CD4-positive, alpha-beta memory T cell (primary cell): ENCODE data around the gene ERC1. TPM values are rescaled to one million over a fixed set of nuclear protein-coding genes. Genes with fewer than 3 reads are reported as not detected.
A peak's percentile ranks its signal among the peaks of the same experiment; 100 is the strongest.
"Not testable (repeated sequence)": the region's sequence is repeated elsewhere in the genome, so short reads cannot be mapped to it uniquely, and the experiment has no call there.

Source experiments
- CTCF ChIA-PET: fragments of 350-600 bp; sonication (Branson Sonifier 250); formaldehyde crosslinking; loops from one replicate; lab custom pipeline; 2021; ENCODE audit warnings: inconsistent platforms; ENCODE audit not compliant: partially characterized antibody; lab: Charles Lee
- POLR2A ChIA-PET: fragments of 350-600 bp; sonication (Branson Sonifier 250); formaldehyde crosslinking; loops from one replicate; lab custom pipeline; 2021; ENCODE audit not compliant: partially characterized antibody; lab: Charles Lee
- DNase-seq, 5 donors: peaks; one replicate each; pipeline versions ENCODE4 v3.0.0 to v3.0.0-alpha.2; 2020 to 2022; ENCODE audit warnings: mixed read lengths in 1 of 5
- H3K27ac ChIP-seq: one replicate; pipeline ENCODE4 v1.7.0; 2013; ENCODE audit warnings: low read depth, low read length
- H3K27me3 ChIP-seq: 2 replicates; pipeline ENCODE4 v1.7.0; 2013; ENCODE audit warnings: mild to moderate bottlenecking, low read length, moderate library complexity; ENCODE audit not compliant: insufficient read depth
- H3K36me3 ChIP-seq: 2 replicates; pipeline ENCODE4 v1.7.0; 2013; ENCODE audit warnings: mild to moderate bottlenecking, low read length, moderate library complexity; ENCODE audit not compliant: insufficient read depth
- H3K4me1 ChIP-seq: 2 replicates; pipeline ENCODE4 v1.7.0; 2013; ENCODE audit warnings: mild to moderate bottlenecking, low read length, moderate library complexity; ENCODE audit not compliant: insufficient read depth
- H3K4me3 ChIP-seq, 2 donors: one replicate each; pipeline ENCODE4 v1.7.0; 2013; ENCODE audit warnings: low read length in 2 of 2, mild to moderate bottlenecking in 1 of 2
- H3K9me3 ChIP-seq, 2 donors: one replicate each; pipeline ENCODE4 v1.7.0; 2013; ENCODE audit warnings: low read length in 2 of 2, control low read depth in 1 of 2; ENCODE audit not compliant: control insufficient read depth in 1 of 2
- H3K27ac Mint-ChIP-seq, 7 donors: one replicate each; pipeline ENCODE4 v1.8.0; 2020 to 2021; ENCODE audit warnings: mixed read lengths in 7 of 7, mild to moderate bottlenecking in 6 of 7, inconsistent platforms in 3 of 7, moderate library complexity in 3 of 7
- H3K27me3 Mint-ChIP-seq, 2 donors: one replicate each; pipeline ENCODE4 v1.8.0; 2020 to 2021; ENCODE audit warnings: mixed read lengths in 2 of 2
- H3K36me3 Mint-ChIP-seq, 2 donors: one replicate each; pipeline ENCODE4 v1.8.0; 2020 to 2021; ENCODE audit warnings: mixed read lengths in 2 of 2, inconsistent platforms in 1 of 2, mild to moderate bottlenecking in 1 of 2
- H3K4me1 Mint-ChIP-seq, 4 donors: one replicate each; pipeline ENCODE4 v1.8.0; 2020 to 2021; ENCODE audit warnings: mixed read lengths in 4 of 4, mild to moderate bottlenecking in 1 of 4
- H3K4me3 Mint-ChIP-seq, 8 donors: one replicate each; pipeline ENCODE4 v1.8.0; 2020 to 2021; ENCODE audit warnings: mixed read lengths in 8 of 8, mild to moderate bottlenecking in 7 of 8, moderate library complexity in 6 of 8, inconsistent platforms in 3 of 8
- H3K9me3 Mint-ChIP-seq, 8 donors: one replicate each; pipeline ENCODE4 v1.8.0; 2020 to 2021; ENCODE audit warnings: mixed read lengths in 8 of 8, mild to moderate bottlenecking in 5 of 8, inconsistent platforms in 3 of 8, moderate library complexity in 1 of 8
- intact Hi-C: fragments of 100-400 bp; cut with micrococcal nuclease; formaldehyde crosslinking; loops from one replicate; pipeline ENCODE4 v1.15.1; 2023
- polyA plus RNA-seq, 2 donors: library from polyadenylated mRNA; unstranded; fragments of 300-500 nt; fragmentation: Illumina TruSeq; gene quantifications; one replicate each; pipeline ENCODE4 v1.2.3, GENCODE V29; 2021
- total RNA-seq, 2 experiments: library from RNA; stranded (reverse); gene quantifications; one replicate each; pipeline ENCODE4 v1.2.3, GENCODE V29; 2021

Gene ERC1
- total and polyA plus RNA-seq, 4 experiments from 2014 or later = 4.0 to 41.7 (median 28.7) TPM

- Mint-ChIP-seq H3K27me3 (no peaks in the 10 kb centered on the region), H3K9me3 (peaks cover 0 to 5% (median 1%) of the 10 kb centered on the region in 8 donors), H3K4me3 (no peak overlapping the region), H3K27ac (peak overlapping the region in 4 of 7 donors; percentile 24 to 69 (median 45)), H3K36me3 (peaks cover 25 to 38% of the 10 kb centered on the region in 2 donors), H3K4me1 (no peaks in the 10 kb centered on the region)
- H3K36me3 ChIP-seq = no peaks in the 10 kb centered on the region
- intact Hi-C loops = no loop called here
- H3K9me3 ChIP-seq = no peaks in the 10 kb centered on the region
- peak in 1 of 5 donors; percentile 4 for DNase-seq
- ChIA-PET CTCF (no interaction called here), POLR2A (no interaction called here)
- H3K27ac ChIP-seq = no peak overlapping the region
- no peaks in the 10 kb centered on the region for H3K27me3 ChIP-seq
- no peak overlapping the region for H3K4me3 ChIP-seq
- H3K4me1 ChIP-seq = no peaks in the 10 kb centered on the region
These were observed 318.6 kb downstream of the ERC1 start for GRCh38 chr12:1309613-1310012.

GRCh38 chr12:1310653-1311052, 319.6 kb downstream of the ERC1 start:
- Mint-ChIP-seq H3K36me3 (peaks cover 29 to 40% of the 10 kb centered on the region in 2 donors), H3K27ac (no peak overlapping the region)
- no peak for DNase-seq

DNA sequence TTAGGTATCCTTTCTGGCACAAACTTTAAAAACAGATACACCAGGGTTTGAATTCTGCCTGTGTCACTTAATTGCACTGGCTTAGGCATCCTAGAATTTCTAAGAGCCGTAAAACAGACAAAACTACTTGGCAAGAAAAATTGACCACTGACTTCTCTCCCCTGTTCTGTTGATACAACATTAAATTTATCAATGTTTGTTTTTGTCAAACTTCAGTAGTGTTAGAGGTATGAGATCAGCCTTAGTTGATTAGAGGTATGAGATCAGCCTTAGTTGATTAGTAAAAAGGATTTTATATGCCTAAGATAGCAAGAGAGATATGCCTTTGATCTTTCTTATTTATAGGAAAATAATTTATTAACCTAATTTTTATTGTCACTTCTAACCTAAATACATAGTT, 320.1 kb downstream of the ERC1 start:
- Mint-ChIP-seq H3K4me1 (no peaks in the 10 kb centered on the region), H3K36me3 (peaks cover 31 to 40% of the 10 kb centered on the region in 2 donors), H3K27me3 (no peaks in the 10 kb centered on the region), H3K4me3 (no peak overlapping the region), H3K9me3 (peaks cover 0 to 8% (median 3%) of the 10 kb centered on the region in 8 donors), H3K27ac (no peak overlapping the region)
- intact Hi-C loops = no loop called here
- no peak for DNase-seq
- Histone ChIP-seq H3K36me3 (no peaks in the 10 kb centered on the region), H3K4me3 (no peak overlapping the region), H3K9me3 (no peaks in the 10 kb centered on the region), H3K4me1 (no peaks in the 10 kb centered on the region), H3K27me3 (no peaks in the 10 kb centered on the region), H3K27ac (no peak overlapping the region)
- CTCF ChIA-PET = interaction anchor here (1.0 kb wide), 1 partner anchor 13 kb away, joined by 3 read pairs; no protein-coding TSS in a partner anchor
- POLR2A ChIA-PET = no interaction called here

More at GRCh38 chr12:1310653-1311052, 319.6 kb downstream of the ERC1 start:
- intact Hi-C loops = no loop called here
- H3K9me3 ChIP-seq = no peaks in the 10 kb centered on the region
- no peaks in the 10 kb centered on the region for H3K27me3 ChIP-seq
- H3K4me1 ChIP-seq = no peaks in the 10 kb centered on the region
- H3K27ac ChIP-seq = no peak overlapping the region
- H3K4me3 ChIP-seq = no peak overlapping the region
- Mint-ChIP-seq H3K9me3 (peaks cover 0 to 8% (median 3%) of the 10 kb centered on the region in 8 donors), H3K4me1 (no peaks in the 10 kb centered on the region), H3K27me3 (no peaks in the 10 kb centered on the region), H3K4me3 (no peak overlapping the region)
- ChIA-PET POLR2A (no interaction called here), CTCF (interaction anchor here (0.6 to 1.0 kb wide), 2 partner anchors 12 to 973 kb away, joined by 3 read pairs; no protein-coding TSS in a partner anchor)
- H3K36me3 ChIP-seq = no peaks in the 10 kb centered on the region

- Mint-ChIP-seq H3K27ac (no peak overlapping the region), H3K4me3 (no peak overlapping the region), H3K27me3 (no peaks in the 10 kb centered on the region), H3K36me3 (peaks cover 33 to 41% of the 10 kb centered on the region in 2 donors), H3K9me3 (peaks cover 0 to 11% (median 3%) of the 10 kb centered on the region in 8 donors), H3K4me1 (no peaks in the 10 kb centered on the region)
- intact Hi-C loops = no loop called here
- ChIA-PET POLR2A (no interaction called here), CTCF (no interaction called here)
- H3K27ac ChIP-seq = no peak overlapping the region
- H3K36me3 ChIP-seq = no peaks in the 10 kb centered on the region
- no peaks in the 10 kb centered on the region for H3K27me3 ChIP-seq
- no peaks in the 10 kb centered on the region for H3K9me3 ChIP-seq
- no peaks in the 10 kb centered on the region for H3K4me1 ChIP-seq
- no peak overlapping the region for H3K4me3 ChIP-seq
- DNase-seq = no peak
These were observed 322.9 kb downstream of the ERC1 start for GRCh38 chr12:1313906-1314305.

GRCh38 chr12:1314523-1314922, 323.5 kb downstream of the ERC1 start:
- Histone ChIP-seq H3K4me1 (no peaks in the 10 kb centered on the region), H3K4me3 (no peak overlapping the region), H3K9me3 (no peaks in the 10 kb centered on the region), H3K36me3 (no peaks in the 10 kb centered on the region), H3K27ac (no peak overlapping the region), H3K27me3 (no peaks in the 10 kb centered on the region)
- Mint-ChIP-seq H3K36me3 (peaks cover 33 to 39% of the 10 kb centered on the region in 2 donors), H3K27ac (no peak overlapping the region), H3K4me1 (no peaks in the 10 kb centered on the region), H3K9me3 (peaks cover 0 to 11% (median 3%) of the 10 kb centered on the region in 8 donors), H3K27me3 (no peaks in the 10 kb centered on the region), H3K4me3 (no peak overlapping the region)
- ChIA-PET POLR2A (no interaction called here), CTCF (no interaction called here)
- no peak for DNase-seq
- intact Hi-C loops = no loop called here

GRCh38 chr12:1316991-1317390, 326.0 kb downstream of the ERC1 start:
- H3K27ac ChIP-seq, H3K27me3 Mint-ChIP-seq, H3K4me1 Mint-ChIP-seq, POLR2A ChIA-PET, H3K36me3 ChIP-seq, intact Hi-C loops, H3K4me3 Mint-ChIP-seq, H3K4me1 ChIP-seq, H3K27me3 ChIP-seq, H3K9me3 ChIP-seq, DNase-seq, H3K4me3 ChIP-seq, H3K27ac Mint-ChIP-seq: not testable (repeated sequence)
- Mint-ChIP-seq H3K36me3 (peaks cover 25 to 36% of the 10 kb centered on the region in 2 donors), H3K9me3 (peaks cover 0 to 11% (median 3%) of the 10 kb centered on the region in 8 donors)
- CTCF ChIA-PET = interaction anchor here (1.1 kb wide), 1 partner anchor 10 kb away, joined by 4 read pairs; no protein-coding TSS in a partner anchor

DNA sequence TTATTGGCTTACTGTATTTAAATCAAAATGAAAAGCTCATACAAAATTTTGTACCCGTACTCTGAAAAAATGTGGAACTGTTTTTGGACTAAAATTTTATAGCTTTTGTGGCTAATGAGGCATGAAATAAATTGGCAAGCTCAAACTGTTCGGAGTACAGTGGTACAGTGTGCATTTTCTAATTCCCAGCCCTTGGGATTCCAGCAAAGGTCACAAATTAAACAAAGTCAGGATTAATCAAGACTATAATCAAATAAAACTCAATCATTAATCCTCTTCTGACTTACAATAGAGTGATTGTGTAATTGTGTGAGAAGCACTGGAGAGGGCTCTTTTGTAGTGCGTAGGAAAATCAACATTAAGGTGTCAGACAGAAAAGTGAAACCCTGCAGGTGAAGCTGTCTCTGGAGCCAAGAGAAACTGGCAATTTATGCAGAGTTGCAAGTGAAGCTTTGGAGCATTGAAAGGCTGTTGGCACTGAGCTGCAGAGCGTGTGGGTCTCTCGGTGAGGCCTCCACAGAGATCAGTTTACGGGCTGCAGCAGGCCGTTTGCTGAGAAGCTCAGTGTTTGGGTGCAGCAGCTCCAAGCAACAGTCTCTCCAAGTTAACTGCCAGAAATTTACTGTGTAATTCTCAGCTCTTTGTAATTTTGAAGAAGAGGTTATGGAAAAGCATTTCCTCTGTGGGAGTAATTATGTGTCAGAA, 327.5 kb downstream of the ERC1 start:
- H3K36me3 Mint-ChIP-seq = peaks cover 12 to 22% of the 10 kb centered on the region in 2 donors
- CTCF ChIA-PET = interaction anchor here (1.1 kb wide), 1 partner anchor 12 kb away, joined by 4 read pairs; no protein-coding TSS in a partner anchor
- peaks cover 0 to 11% (median 3%) of the 10 kb centered on the region in 8 donors for H3K9me3 Mint-ChIP-seq
- peaks cover 0 to 4% (median 0%) of the 10 kb centered on the region in 4 donors for H3K4me1 Mint-ChIP-seq
- intact Hi-C loops = no loop called here
- no peak overlapping the region for H3K4me3 ChIP-seq
- H3K27ac Mint-ChIP-seq = no peak overlapping the region
- no peaks in the 10 kb centered on the region for H3K27me3 Mint-ChIP-seq
- H3K4me1 ChIP-seq = no peaks in the 10 kb centered on the region
- DNase-seq = no peak
- H3K4me3 Mint-ChIP-seq = no peak overlapping the region
- POLR2A ChIA-PET = no interaction called here
- no peaks in the 10 kb centered on the region for H3K9me3 ChIP-seq
- H3K36me3 ChIP-seq = no peaks in the 10 kb centered on the region
- H3K27me3 ChIP-seq = no peaks in the 10 kb centered on the region
- no peak overlapping the region for H3K27ac ChIP-seq
